HepG2 (cell line): ENCODE data around the gene BLOC1S4. TPM values are rescaled to one million over a fixed set of nuclear protein-coding genes. Genes with fewer than 3 reads are reported as not detected.

Experiments used
- ATF7 ChIP-seq, 2 experiments: fragments of 450-650 bp in 1 of 2; sonication (generic) in 1 of 2; formaldehyde crosslinking in 1 of 2; IDR thresholded peaks; 2 replicates each; pipeline versions ENCODE4 v1.4.0 to v1.6.1; 2016 to 2020; ENCODE audit warnings: antibody characterized with exemption in 1 of 2, mild to moderate bottlenecking in 1 of 2, missing genetic modification reagents in 1 of 2
- BCL6 ChIP-seq: IDR thresholded peaks from 2 replicates; pipeline ENCODE4 v1.6.1; 2016; ENCODE audit warnings: missing genetic modification reagents, missing compliant biosample characterization
- HOXA5 ChIP-seq: sonication (generic); formaldehyde crosslinking; IDR thresholded peaks from 2 replicates; pipeline ENCODE4 v1.4.0; 2020; ENCODE audit warnings: missing genetic modification reagents
- KLF11 ChIP-seq: IDR thresholded peaks from 2 replicates; pipeline ENCODE4 v1.6.1; 2016; ENCODE audit warnings: missing compliant biosample characterization
- NBN ChIP-seq: fragments of 450-650 bp; conservative IDR thresholded peaks from 2 replicates; pipeline ENCODE4 v1.6.1; 2017
- PCBP1 ChIP-seq: fragments of 200-400 bp; formaldehyde crosslinking; IDR thresholded peaks from 2 replicates; pipeline ENCODE4 v1.6.1; 2017; ENCODE audit warnings: mild to moderate bottlenecking, low read depth, low read length, borderline replicate concordance
- SMYD3 ChIP-seq: sonication (generic); formaldehyde crosslinking; IDR thresholded peaks from 2 replicates; pipeline ENCODE4 v1.8.1; 2023; ENCODE audit warnings: mild to moderate bottlenecking, missing genetic modification reagents
- SRSF1 ChIP-seq: fragments of 200-400 bp; formaldehyde crosslinking; optimal IDR thresholded peaks from 2 replicates; pipeline ENCODE3; 2017; ENCODE audit warnings: mild to moderate bottlenecking, low read depth, low read length, moderate library complexity
- TARDBP ChIP-seq: sonication (generic); formaldehyde crosslinking; IDR thresholded peaks from 2 replicates; pipeline ENCODE4 v1.8.0; 2022; ENCODE audit warnings: mild to moderate bottlenecking, missing genetic modification reagents
- TMF1 ChIP-seq: sonication (generic); formaldehyde crosslinking; IDR thresholded peaks from 2 replicates; pipeline ENCODE4 v1.8.1; 2022; ENCODE audit warnings: low read depth, missing genetic modification reagents
- ZFP36 ChIP-seq: fragments of 150-350 bp; IDR thresholded peaks from 2 replicates; pipeline ENCODE4 v1.6.1; 2018; ENCODE audit warnings: borderline replicate concordance, low read length, low read depth; ENCODE audit not compliant: partially characterized antibody
- ZFY ChIP-seq: sonication (generic); formaldehyde crosslinking; IDR thresholded peaks from 2 replicates; pipeline ENCODE4 v1.4.0; 2020; ENCODE audit warnings: missing genetic modification reagents
- ZNF224 ChIP-seq: sonication (generic); formaldehyde crosslinking; IDR thresholded peaks from 2 replicates; pipeline ENCODE4 v1.5.0; 2020; ENCODE audit warnings: mild to moderate bottlenecking, missing genetic modification reagents
- ZNF230 ChIP-seq: sonication (generic); formaldehyde crosslinking; IDR thresholded peaks from 2 replicates; pipeline ENCODE4 v1.4.0; 2020; ENCODE audit warnings: mild to moderate bottlenecking, missing genetic modification reagents
- ZNF333 ChIP-seq: sonication (generic); formaldehyde crosslinking; IDR thresholded peaks from 2 replicates; pipeline ENCODE4 v1.4.0; 2020; ENCODE audit warnings: mild to moderate bottlenecking, missing genetic modification reagents, borderline replicate concordance
- ZNF350 ChIP-seq: sonication (generic); formaldehyde crosslinking; IDR thresholded peaks from 2 replicates; pipeline ENCODE4 v1.4.0; 2020; ENCODE audit warnings: mild to moderate bottlenecking, low read depth, missing genetic modification reagents, borderline replicate concordance
- ZNF382 ChIP-seq: sonication (generic); formaldehyde crosslinking; IDR thresholded peaks from 2 replicates; pipeline ENCODE4 v1.5.0; 2020; ENCODE audit warnings: missing genetic modification reagents, mild to moderate bottlenecking, borderline replicate concordance
- ZNF460 ChIP-seq: sonication (generic); formaldehyde crosslinking; IDR thresholded peaks from 2 replicates; pipeline ENCODE4 v1.5.1; 2020; ENCODE audit warnings: missing genetic modification reagents, mild to moderate bottlenecking, borderline replicate concordance
- ZNF772 ChIP-seq: sonication (generic); formaldehyde crosslinking; IDR thresholded peaks from 2 replicates; pipeline ENCODE4 v1.5.0; 2020; ENCODE audit warnings: mild to moderate bottlenecking, missing genetic modification reagents
- ZNF775 ChIP-seq: sonication (generic); formaldehyde crosslinking; IDR thresholded peaks from 2 replicates; pipeline ENCODE4 v1.4.0; 2020; ENCODE audit warnings: missing genetic modification reagents, mild to moderate bottlenecking, moderate library complexity, borderline replicate concordance
- ZNF781 ChIP-seq: sonication (generic); formaldehyde crosslinking; IDR thresholded peaks from 2 replicates; pipeline ENCODE4 v1.5.1; 2020; ENCODE audit warnings: borderline replicate concordance, mild to moderate bottlenecking, missing genetic modification reagents; ENCODE audit errors: not compliant biosample characterization
- ZNF83 ChIP-seq: sonication (generic); formaldehyde crosslinking; IDR thresholded peaks from 2 replicates; pipeline ENCODE4 v1.4.0; 2020; ENCODE audit warnings: missing genetic modification reagents, mild to moderate bottlenecking, borderline replicate concordance
- ZSCAN31 ChIP-seq: sonication (generic); formaldehyde crosslinking; IDR thresholded peaks from 2 replicates; pipeline ENCODE4 v1.5.0; 2020; ENCODE audit warnings: low read depth, mild to moderate bottlenecking, missing genetic modification reagents
- ZZZ3 ChIP-seq: sonication (generic); formaldehyde crosslinking; IDR thresholded peaks from 2 replicates; pipeline ENCODE4 v1.4.0; 2020; ENCODE audit warnings: missing genetic modification reagents, mild to moderate bottlenecking, borderline replicate concordance
- polyA plus RNA-seq, 8 experiments: library from polyadenylated mRNA; depleted of rRNA in 3 of 8; stranded (reverse) in 7 of 8; unstranded in 1 of 8; fragments of >200 nt; fragmentation: Illumina TruSeq in 4 of 8; extraction: Trizol in 4 of 8; gene quantifications; 2 replicates each; pipeline versions ENCODE4 v1.2.1 to v1.2.3, GENCODE V29; 2011 to 2016; ENCODE audit warnings: low read depth in 4 of 8, missing spikeins in 1 of 8, mixed read lengths in 1 of 8; ENCODE audit not compliant: insufficient read depth in 1 of 8
- total RNA-seq, 5 experiments: library from RNA; depleted of rRNA; stranded (reverse); fragments of >200 nt; fragmentation: Illumina TruSeq; extraction: Trizol; gene quantifications; 2 replicates each; pipeline ENCODE4 v1.2.3, GENCODE V29; 2016; ENCODE audit warnings: low read depth in 1 of 5
- TF ChIP-seq, protein P1 (sequence below): sonication (generic); formaldehyde crosslinking; IDR thresholded peaks from 2 replicates; pipeline ENCODE4 v1.4.0; 2020; ENCODE audit warnings: mild to moderate bottlenecking, missing genetic modification reagents
- TF ChIP-seq, protein P2 (sequence below): sonication (generic); formaldehyde crosslinking; IDR thresholded peaks from 2 replicates; pipeline ENCODE4 v1.5.1; 2020; ENCODE audit warnings: missing genetic modification reagents, mild to moderate bottlenecking, borderline replicate concordance

Gene BLOC1S4
- total and polyA plus RNA-seq, 2 of the 13 experiments (the other 11 are each of a cell fraction or from before 2014, with no cell fraction given) = 15.5 to 20.9 TPM

DNA sequence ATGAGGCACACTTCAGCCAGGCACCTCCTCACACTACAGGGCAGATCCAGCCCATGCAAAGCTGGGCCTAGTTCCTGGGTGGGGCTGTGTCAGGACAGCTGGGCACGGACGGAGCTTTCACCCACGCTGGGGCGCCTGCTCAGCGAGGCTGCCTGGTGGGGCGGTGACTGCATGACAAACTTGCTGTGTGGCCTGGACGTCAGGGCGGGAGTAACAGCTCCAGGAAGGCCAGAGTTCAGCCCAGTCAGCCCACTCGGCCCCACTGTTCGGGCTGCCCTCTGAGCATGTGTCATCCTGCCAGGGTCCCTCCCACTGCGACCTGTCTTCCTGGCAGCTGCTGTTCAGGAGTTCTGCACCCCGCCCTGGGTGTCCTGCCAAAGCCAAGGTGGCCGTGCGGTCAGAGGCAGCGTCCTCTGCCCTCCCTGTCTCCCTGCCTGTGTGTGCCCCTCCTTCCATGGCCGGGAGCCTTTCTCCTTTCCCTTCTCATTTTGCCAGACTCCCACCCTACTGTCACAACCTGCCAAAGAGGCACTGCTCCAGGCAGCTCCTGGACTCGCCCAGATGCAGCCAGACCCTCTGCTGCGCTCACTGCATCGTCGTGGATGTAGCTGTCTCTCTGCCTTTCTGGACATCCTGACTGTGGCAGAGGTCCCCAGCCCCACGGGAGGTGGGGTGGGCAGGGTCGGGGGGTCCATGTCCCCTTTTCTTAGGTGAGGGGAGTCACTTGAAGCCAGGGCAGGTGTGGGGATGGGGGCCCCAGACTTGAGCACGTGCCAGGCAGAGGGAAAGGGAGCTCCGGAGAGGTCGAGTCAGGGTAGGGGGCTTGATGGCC lies 33.6 kb downstream of the BLOC1S4 start (continued):
- TF ChIP-seq HOXA5 (CRISPR knock-in tag) (peak; percentile 66; the same call in 1 of the 2 replicates), BCL6 (CRISPR knock-in tag) (peak; percentile 86), ZNF775 (no peak), TARDBP (CRISPR knock-in tag) (peak; percentile 17; the same call in 1 of the 2 replicates), ZSCAN31 (CRISPR knock-in tag) (peak; percentile 68; the same call in 1 of the 2 replicates), SRSF1 (peak; percentile 62), ZNF781 (CRISPR knock-in tag) (no peak), NBN (no peak), SMYD3 (CRISPR knock-in tag) (no peak), ZZZ3 (peak; percentile 66), ZNF230 (CRISPR knock-in tag) (peak; percentile 88; the same call in 1 of the 2 replicates), ATF7 (IDR thresholded peaks at IDR 0.05) (no peak), ATF7 (CRISPR knock-in tag; IDR thresholded peaks at IDR 0.05) (no peak), ZNF224 (CRISPR knock-in tag) (peak; percentile 50; the same call in 1 of the 2 replicates), ZNF382 (CRISPR knock-in tag) (no peak), ZFP36 (no peak), ZNF772 (peak; percentile 91), PCBP1 (no peak), ZNF350 (CRISPR knock-in tag) (peak; percentile 95), KLF11 (0 out of 2 replicates have a peak, but pooled peaks have one; percentile 39), ZNF333 (CRISPR knock-in tag) (peak; percentile 94; the same call in 1 of the 2 replicates), ZFY (peak; percentile 86), ZNF83 (CRISPR knock-in tag) (no peak), ZNF460 (CRISPR knock-in tag) (no peak), TMF1 (no peak)
- TF ChIP-seq, protein P1, sequence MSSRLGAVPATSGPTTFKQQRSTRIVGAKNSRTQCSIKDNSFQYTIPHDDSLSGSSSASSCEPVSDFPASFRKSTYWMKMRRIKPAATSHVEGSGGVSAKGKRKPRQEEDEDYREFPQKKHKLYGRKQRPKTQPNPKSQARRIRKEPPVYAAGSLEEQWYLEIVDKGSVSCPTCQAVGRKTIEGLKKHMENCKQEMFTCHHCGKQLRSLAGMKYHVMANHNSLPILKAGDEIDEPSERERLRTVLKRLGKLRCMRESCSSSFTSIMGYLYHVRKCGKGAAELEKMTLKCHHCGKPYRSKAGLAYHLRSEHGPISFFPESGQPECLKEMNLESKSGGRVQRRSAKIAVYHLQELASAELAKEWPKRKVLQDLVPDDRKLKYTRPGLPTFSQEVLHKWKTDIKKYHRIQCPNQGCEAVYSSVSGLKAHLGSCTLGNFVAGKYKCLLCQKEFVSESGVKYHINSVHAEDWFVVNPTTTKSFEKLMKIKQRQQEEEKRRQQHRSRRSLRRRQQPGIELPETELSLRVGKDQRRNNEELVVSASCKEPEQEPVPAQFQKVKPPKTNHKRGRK (CRISPR knock-in tag) = no peak
- TF ChIP-seq, protein P2, sequence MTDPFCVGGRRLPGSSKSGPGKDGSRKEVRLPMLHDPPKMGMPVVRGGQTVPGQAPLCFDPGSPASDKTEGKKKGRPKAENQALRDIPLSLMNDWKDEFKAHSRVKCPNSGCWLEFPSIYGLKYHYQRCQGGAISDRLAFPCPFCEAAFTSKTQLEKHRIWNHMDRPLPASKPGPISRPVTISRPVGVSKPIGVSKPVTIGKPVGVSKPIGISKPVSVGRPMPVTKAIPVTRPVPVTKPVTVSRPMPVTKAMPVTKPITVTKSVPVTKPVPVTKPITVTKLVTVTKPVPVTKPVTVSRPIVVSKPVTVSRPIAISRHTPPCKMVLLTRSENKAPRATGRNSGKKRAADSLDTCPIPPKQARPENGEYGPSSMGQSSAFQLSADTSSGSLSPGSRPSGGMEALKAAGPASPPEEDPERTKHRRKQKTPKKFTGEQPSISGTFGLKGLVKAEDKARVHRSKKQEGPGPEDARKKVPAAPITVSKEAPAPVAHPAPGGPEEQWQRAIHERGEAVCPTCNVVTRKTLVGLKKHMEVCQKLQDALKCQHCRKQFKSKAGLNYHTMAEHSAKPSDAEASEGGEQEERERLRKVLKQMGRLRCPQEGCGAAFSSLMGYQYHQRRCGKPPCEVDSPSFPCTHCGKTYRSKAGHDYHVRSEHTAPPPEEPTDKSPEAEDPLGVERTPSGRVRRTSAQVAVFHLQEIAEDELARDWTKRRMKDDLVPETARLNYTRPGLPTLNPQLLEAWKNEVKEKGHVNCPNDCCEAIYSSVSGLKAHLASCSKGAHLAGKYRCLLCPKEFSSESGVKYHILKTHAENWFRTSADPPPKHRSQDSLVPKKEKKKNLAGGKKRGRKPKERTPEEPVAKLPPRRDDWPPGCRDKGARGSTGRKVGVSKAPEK (CRISPR knock-in tag) = no peak; the same call in 1 of the 2 replicates
